HG02938 (cell line): ENCODE data around the gene RNASET2.
"Not testable (repeated sequence)": the region's sequence is repeated elsewhere in the genome, so short reads cannot be mapped to it uniquely, and the experiment has no call there.

ENCODE experiments used
- ATAC-seq: cut with Tn5 transposase; IDR thresholded peaks from one replicate; pipeline ENCODE4 v1.9.1; 2021; ENCODE audit warnings: mild to moderate bottlenecking, moderate library complexity; ENCODE audit not compliant: unreplicated experiment

The RNASET2 gene

DNA sequence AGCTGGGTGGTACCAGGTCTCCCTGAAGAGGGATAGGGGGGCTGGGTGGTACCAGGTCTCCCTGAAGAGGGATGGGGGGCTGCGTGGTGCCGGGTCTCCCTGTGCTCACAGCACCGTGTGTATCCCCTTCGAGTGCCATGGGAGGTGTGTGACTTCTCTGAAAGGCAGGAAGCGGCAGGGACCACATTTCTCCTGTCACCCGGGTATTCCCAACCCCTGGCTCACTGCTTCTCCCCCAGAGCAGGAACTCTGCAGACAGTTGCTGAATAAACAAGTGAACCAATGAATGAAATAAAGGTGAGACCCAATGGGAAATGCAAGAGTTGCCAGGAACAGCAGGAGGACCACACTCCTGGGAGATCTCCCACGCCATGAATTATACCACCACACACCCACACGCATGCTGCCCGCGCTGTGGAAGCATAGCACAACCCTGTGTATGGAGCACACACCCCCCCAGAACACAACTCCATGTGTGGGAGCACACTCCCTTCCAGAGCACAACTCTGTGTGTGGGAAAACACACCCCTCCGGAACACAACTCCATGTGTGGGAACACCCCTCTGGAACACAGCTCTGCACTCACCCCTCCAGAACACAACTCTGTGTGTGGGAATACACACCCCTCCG is 50.7 kb downstream of the RNASET2 start:
- ATAC-seq = no peak

GRCh38 chr6:166905013-166905412 is 51.3 kb downstream of the RNASET2 start:
- ATAC-seq = no peak

- ATAC-seq = no peak
Observed at GRCh38 chr6:166904101-166904746, 52.1 kb downstream of the RNASET2 start.

DNA sequence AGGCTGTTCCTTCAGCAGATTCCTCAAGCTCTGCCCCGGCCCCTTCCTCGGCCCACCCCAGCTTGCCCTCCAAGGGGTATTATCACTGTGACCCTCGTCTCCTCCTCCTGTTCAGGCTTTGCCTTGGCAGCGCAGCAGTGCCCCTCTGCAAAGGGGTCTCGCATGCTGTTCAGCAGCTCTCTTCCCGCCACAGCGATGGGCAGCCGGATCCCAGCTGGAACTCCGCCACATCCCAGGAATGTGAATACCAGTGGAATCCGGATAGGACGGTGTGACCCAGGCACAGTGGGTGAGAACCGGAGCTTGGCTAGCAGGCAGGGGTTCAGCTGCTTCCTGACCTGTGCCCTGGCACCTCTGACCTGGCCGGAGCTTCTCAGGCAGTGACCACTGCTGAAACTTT is 52.9 kb downstream of the RNASET2 start:
- no peak for ATAC-seq

DNA sequence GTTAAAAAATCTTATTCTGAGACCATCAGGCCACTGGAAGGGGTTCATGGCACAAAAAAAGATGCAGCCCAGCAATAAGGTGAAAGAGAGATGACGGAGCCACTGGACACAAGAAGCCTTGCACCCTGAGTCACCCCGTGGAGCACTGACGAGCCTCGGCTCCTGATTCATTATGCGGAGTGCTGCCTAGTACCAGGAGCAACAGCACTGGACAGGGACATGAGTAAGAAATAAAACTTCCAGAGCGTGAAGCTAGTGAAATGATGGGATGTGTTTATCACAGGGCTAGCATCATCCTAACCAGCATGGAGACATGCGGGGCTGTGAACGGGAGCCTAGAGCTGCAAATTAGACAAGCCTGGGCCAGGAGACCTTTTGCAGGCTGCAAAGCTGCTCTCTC is 53.3 kb downstream of the RNASET2 start:
- no peak for ATAC-seq

GRCh38 chr6:166902211-166902755 is 54.1 kb downstream of the RNASET2 start:
- ATAC-seq = no peak

DNA sequence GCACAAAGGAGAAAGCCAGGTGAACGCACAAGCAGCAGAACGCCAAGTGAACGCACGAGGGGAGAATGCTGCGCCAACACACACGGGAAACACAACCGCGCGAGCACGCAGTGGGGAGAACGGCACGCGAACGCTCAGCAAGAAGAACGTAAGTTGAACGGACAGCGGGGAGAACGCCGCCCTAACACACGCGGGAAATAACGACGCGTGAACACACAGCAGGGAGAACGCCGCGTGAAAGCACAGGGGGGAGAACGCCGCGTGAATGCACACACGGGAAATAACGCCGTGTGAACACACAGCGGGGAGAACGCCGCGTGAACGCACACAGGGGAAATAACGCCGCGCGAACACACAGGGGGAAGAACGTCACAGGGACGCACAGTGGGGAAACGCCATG is 54.7 kb downstream of the RNASET2 start:
- no peak for ATAC-seq

- ATAC-seq = no peak
Observed at GRCh38 chr6:166900956-166901607, 55.3 kb downstream of the RNASET2 start.

DNA sequence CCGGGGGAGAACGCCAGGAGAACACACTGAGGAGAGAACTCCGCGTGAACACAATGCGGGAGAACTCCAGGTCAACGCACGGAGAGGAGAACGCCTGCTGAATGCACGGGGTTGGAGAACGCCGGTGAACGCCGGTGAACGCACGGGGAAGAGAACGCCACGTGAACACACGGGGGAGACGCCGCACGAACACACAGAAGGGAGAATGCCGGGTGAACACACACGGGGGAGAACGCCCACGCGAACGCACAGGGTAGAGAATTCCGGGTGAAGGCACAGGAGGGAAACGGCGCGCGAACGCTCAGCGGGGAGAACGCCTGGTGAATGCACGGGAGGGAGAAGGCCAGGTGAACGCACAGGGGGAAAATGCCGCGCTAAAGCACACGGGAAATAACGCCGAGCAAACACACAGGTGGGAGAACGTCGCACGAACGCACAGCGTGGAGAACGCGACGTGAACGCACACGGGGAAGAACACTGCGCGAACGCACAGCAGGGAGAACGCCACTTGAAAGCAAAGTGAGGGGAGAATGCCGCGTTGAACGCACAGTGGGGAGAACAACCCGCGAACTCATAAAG is 56.1 kb downstream of the RNASET2 start:
- ATAC-seq = no peak

DNA sequence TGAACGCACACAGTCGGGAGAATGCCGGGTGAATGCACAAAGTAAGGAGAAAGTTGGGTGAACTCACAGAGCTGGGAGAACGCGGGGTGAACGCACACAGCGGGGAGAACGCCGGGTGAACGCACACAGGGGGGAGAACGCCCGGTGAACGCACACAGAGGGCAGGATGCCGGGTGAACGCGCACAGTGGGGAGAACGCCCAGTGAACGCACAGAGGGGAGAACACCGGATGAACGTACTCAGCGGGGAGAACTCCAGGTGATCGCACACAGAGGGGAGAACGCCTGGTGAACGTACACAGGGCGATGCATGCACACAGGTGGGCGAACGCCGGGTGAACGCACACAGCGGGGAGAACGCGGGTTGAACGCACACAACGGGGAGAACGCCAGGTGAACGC is 57.4 kb downstream of the RNASET2 start:
- ATAC-seq = no peak

DNA sequence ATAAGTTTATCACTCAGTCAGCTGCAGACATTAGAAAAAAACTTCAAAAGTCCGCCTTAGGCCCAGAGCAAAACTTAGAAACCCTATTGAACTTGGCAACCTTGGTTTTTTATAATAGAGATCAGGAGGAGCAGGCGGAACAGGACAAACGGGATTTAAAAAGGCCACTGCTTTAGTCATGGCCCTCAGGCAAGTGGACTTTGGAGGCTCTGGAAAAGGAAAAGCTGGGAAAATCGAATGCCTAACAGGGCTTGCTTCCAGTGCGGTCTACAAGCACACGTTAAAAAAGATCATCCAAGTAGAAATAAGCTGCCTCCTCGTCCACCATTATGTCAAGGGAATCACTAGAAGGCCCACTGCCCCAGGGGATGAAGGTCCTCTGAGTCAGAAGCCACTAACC is 61.7 kb downstream of the RNASET2 start:
- not testable (repeated sequence) for ATAC-seq

- ATAC-seq = not testable (repeated sequence)
Observed at GRCh38 chr6:166892472-166892871, 63.9 kb downstream of the RNASET2 start.

- not testable (repeated sequence) for ATAC-seq
Observed at GRCh38 chr6:166886773-166887172, 69.6 kb downstream of the RNASET2 start.

GRCh38 chr6:166884958-166885357 is 71.4 kb downstream of the RNASET2 start:
- ATAC-seq = not testable (repeated sequence)

DNA sequence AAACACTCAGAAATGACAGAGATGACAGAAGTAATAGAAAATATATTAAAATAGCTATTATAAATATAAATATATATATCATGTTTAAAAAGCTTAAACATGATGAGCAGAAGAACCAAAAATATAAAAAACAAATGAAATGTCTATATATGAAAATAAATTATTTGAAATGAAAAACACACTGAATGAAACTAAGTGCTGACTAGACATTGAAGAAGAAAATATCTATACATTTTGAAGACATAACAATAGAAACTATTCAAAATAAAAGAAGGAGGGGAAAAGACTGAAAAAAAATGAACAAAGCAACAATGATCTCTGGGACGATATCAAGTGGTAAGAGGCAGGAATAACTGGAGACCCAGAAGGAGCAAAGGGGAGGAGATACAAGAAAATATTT is 76.8 kb downstream of the RNASET2 start:
- ATAC-seq = no peak
